ENCODE data around the gene HPS5. TPM values are rescaled to one million over a fixed set of nuclear protein-coding genes. Genes with fewer than 3 reads are reported as not detected.

Gene HPS5
- total and polyA plus RNA-seq, 8 donors = 19.4 to 25.3 (median 22.8) TPM

DNA sequence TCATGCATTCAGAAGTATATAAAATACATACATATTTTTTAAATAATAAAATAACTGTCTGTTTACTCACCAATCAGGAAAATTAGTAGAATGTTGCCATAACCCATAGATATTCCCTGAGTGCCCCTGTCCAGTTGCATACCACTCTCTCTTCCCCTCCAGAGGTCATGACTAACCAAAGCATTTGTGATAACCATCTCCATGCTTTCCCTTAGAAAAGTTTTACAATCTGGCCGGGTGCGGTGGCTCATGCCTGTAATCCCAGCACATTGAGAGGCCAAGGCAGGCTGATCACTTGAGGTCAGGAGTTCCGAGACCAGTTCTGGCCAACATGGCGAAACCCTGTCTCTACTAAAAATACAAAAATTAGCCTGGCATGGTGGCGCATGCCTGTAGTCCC lies 39.2 kb upstream of the HPS5 start:
- Histone ChIP-seq H3K4me3 (no peak overlapping the region), H3K27me3 (no peaks in the 10 kb centered on the region), H3K4me1 (no peaks in the 10 kb centered on the region), H3K27ac (no peak overlapping the region), H3K9me3 (no peaks in the 10 kb centered on the region), H3K36me3 (peaks cover 7 to 100% of the 10 kb centered on the region in 2 donors)
- TF ChIP-seq, protein P1, sequence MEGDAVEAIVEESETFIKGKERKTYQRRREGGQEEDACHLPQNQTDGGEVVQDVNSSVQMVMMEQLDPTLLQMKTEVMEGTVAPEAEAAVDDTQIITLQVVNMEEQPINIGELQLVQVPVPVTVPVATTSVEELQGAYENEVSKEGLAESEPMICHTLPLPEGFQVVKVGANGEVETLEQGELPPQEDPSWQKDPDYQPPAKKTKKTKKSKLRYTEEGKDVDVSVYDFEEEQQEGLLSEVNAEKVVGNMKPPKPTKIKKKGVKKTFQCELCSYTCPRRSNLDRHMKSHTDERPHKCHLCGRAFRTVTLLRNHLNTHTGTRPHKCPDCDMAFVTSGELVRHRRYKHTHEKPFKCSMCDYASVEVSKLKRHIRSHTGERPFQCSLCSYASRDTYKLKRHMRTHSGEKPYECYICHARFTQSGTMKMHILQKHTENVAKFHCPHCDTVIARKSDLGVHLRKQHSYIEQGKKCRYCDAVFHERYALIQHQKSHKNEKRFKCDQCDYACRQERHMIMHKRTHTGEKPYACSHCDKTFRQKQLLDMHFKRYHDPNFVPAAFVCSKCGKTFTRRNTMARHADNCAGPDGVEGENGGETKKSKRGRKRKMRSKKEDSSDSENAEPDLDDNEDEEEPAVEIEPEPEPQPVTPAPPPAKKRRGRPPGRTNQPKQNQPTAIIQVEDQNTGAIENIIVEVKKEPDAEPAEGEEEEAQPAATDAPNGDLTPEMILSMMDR (IDR thresholded peaks at IDR 0.05) = no peak
- ATAC-seq = no peak
- intact Hi-C loops (cut with DNase I) = no loop called here
- DNase-seq = no peak

DNA sequence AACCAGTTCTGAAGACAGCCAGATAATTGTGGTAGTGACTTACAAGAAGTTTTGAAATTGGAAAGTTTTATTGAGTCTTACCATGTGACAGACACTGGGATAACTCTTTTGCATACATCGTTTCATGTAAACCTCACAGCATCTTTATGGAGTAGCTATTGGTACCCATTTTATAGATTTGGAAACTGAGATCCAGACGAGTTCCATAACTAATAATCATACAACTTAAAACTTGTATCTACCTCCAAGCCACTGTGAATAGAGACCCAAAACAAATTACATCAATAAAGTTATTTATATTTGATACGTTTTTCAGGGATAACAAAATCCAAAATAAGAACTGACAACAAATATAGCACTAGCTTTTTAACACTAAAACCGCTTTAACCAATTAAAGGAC lies 36.7 kb upstream of the HPS5 start:
- Histone ChIP-seq H3K36me3 (peaks cover 7 to 97% of the 10 kb centered on the region in 2 donors), H3K4me3 (no peak overlapping the region), H3K4me1 (no peaks in the 10 kb centered on the region), H3K27ac (no peak overlapping the region), H3K27me3 (no peaks in the 10 kb centered on the region), H3K9me3 (no peaks in the 10 kb centered on the region)
- ATAC-seq = no peak
- TF ChIP-seq, protein P1 (IDR thresholded peaks at IDR 0.05) = no peak
- DNase-seq = no peak
- intact Hi-C loops (cut with DNase I) = no loop called here

DNA sequence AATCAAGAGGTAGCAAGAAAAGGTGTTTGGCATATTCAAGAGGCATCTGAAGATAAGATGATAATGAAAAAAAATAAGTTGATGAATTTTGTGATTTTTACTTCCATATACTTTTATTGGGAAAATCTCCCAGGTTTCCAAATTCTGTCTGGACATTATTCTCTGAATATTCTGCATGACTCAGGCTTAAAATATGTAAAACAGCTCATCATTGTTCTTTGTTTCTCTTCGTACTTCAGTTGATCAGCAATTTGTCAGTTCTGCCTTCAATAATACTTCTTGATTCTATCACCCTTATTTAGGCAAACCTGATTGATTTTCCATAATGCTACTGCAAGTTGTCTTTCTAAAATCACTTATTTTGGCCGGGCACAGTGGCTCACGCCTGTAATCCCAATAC lies 30.6 kb upstream of the HPS5 start:
- H3K9me3 ChIP-seq = no peaks in the 10 kb centered on the region
- no peak for ATAC-seq
- TF ChIP-seq, protein P1 (IDR thresholded peaks at IDR 0.05) = no peak
- H3K27ac ChIP-seq = no peak overlapping the region
- H3K4me3 ChIP-seq = no peak overlapping the region
- peaks cover 0 to 87% of the 10 kb centered on the region in 2 donors for H3K36me3 ChIP-seq
- DNase-seq = no peak
- H3K27me3 ChIP-seq = no peaks in the 10 kb centered on the region
- intact Hi-C loops (cut with DNase I) = no loop called here
- no peaks in the 10 kb centered on the region for H3K4me1 ChIP-seq

DNA sequence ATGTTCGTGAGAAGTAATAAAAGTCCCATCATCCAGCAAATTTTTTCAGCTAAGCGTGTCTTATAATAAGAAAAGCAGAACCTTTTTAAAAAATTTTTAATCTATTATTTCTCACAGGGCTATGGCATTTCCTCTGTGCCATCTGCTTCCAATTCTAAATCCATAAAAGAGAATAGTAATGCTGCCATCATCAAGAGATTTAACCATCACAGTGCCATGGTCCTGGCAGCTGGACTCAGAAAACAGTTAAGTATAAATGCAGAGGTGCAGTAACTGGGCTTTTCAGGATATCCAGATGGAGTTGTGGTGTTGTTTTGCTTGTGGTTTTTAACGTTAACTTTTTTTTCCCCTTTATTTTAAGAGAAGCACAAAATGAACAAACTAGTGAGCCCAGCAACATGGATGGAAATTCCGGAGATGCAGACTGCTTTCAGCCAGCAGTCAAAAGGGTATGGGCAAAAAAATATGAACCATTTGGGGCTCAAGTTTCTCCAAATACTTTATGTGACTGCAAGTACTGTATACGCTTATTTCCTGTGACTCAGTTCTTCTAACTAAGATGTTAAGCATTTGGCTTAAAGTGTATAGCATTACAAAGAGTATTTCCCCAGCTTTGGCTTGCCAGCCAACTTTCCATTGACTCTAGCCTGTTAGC lies 25.7 kb upstream of the HPS5 start:
- Histone ChIP-seq H3K27ac (no peak overlapping the region), H3K27me3 (no peaks in the 10 kb centered on the region), H3K36me3 (peaks cover 0 to 90% of the 10 kb centered on the region in 2 donors), H3K9me3 (no peaks in the 10 kb centered on the region), H3K4me1 (no peaks in the 10 kb centered on the region), H3K4me3 (no peak overlapping the region)
- ATAC-seq (no peak), DNase-seq (no peak)
- TF ChIP-seq, protein P1 (IDR thresholded peaks at IDR 0.05) = no peak
- intact Hi-C loops (cut with DNase I) = no loop called here

DNA sequence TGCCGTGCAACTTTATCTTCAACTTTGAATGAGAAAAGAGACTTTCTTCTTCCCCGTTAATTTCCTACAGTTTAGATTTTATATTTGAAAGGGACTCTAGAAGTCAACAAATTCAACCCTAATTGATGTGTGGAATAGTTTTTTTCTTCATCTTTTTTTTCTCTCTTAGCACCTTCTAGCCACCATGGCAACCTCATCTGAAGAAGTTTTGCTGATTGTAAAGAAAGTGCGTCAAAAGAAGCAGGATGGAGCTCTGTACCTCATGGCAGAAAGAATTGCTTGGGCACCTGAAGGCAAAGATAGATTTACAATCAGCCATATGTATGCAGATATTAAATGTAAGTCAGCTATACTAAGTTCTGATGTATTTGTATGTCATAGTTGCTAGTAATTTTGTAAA lies 11.0 kb upstream of the HPS5 start:
- no peak for DNase-seq
- TF ChIP-seq, protein P1 (IDR thresholded peaks at IDR 0.05) = no peak
- ATAC-seq = no peak
- Histone ChIP-seq H3K4me1 (peaks cover 0 to 18% of the 10 kb centered on the region in 2 donors), H3K27me3 (no peaks in the 10 kb centered on the region), H3K36me3 (peaks cover 0 to 96% of the 10 kb centered on the region in 2 donors), H3K27ac (no peak overlapping the region), H3K4me3 (no peak overlapping the region), H3K9me3 (no peaks in the 10 kb centered on the region)
- intact Hi-C loops (cut with DNase I) = no loop called here
